ENCODE measurements around the gene KLHL40. TPM values are rescaled to one million over a fixed set of nuclear protein-coding genes. Genes with fewer than 3 reads are reported as not detected.

The KLHL40 gene
- total RNA-seq, 2 donors from 2014 or later = not detected

GRCh38 chr3:42730294-42730693 lies 45.0 kb downstream of the KLHL40 start:
- no peak for ATAC-seq
- DNase-seq = no peak
- intact Hi-C loops (cut with DNase I, micrococcal nuclease) = no loop called here

- ATAC-seq (no peak), DNase-seq (no peak)
- intact Hi-C loops (cut with DNase I, micrococcal nuclease) = no loop called here
These were observed 45.5 kb downstream of the KLHL40 start for GRCh38 chr3:42730706-42731420.

GRCh38 chr3:42731476-42732195 lies 46.3 kb downstream of the KLHL40 start:
- ATAC-seq (no peak), DNase-seq (no peak)
- intact Hi-C loops (cut with DNase I, micrococcal nuclease) = no loop called here

GRCh38 chr3:42732196-42732828 lies 47.0 kb downstream of the KLHL40 start:
- ATAC-seq = no peak
- DNase-seq = no peak
- intact Hi-C loops (cut with DNase I, micrococcal nuclease) = no loop called here

- intact Hi-C loops (cut with DNase I, micrococcal nuclease) = no loop called here
- DNase-seq (no peak), ATAC-seq (no peak)
These were observed 47.6 kb downstream of the KLHL40 start for GRCh38 chr3:42732829-42733459.

- intact Hi-C loops (cut with DNase I, micrococcal nuclease) = no loop called here
- no peak for DNase-seq
- ATAC-seq = no peak
These were observed 48.3 kb downstream of the KLHL40 start for GRCh38 chr3:42733501-42734262.

- DNase-seq = no peak
- intact Hi-C loops (cut with DNase I, micrococcal nuclease) = no loop called here
These were observed 49.0 kb downstream of the KLHL40 start for GRCh38 chr3:42734263-42734860.

GRCh38 chr3:42735019-42735418 lies 49.7 kb downstream of the KLHL40 start:
- intact Hi-C loops (cut with DNase I, micrococcal nuclease) = no loop called here
- ATAC-seq (no peak), DNase-seq (no peak)

More at GRCh38 chr3:42734263-42734860, 49.0 kb downstream of the KLHL40 start:
- no peak for ATAC-seq

- DNase-seq (no peak), ATAC-seq (no peak)
- intact Hi-C loops (cut with DNase I, micrococcal nuclease) = no loop called here
These were observed 50.3 kb downstream of the KLHL40 start for GRCh38 chr3:42735615-42736014.

- intact Hi-C loops (cut with DNase I, micrococcal nuclease) = no loop called here
- no peak for ATAC-seq
- DNase-seq = no peak
These were observed 50.7 kb downstream of the KLHL40 start for GRCh38 chr3:42736081-42736480.

GRCh38 chr3:42736531-42736930 lies 51.2 kb downstream of the KLHL40 start:
- no peak for DNase-seq
- intact Hi-C loops (cut with DNase I, micrococcal nuclease) = no loop called here
- ATAC-seq = no peak

GRCh38 chr3:42739401-42740158 lies 54.2 kb downstream of the KLHL40 start:
- DNase-seq = no peak
- intact Hi-C loops (cut with DNase I, micrococcal nuclease) = loop anchor here in 1 of 2 donors (10.0 kb wide), 1 partner anchor 135 kb away; the partner anchor contains the start of gene NKTR
- no peak for ATAC-seq

- no peak for ATAC-seq
- DNase-seq = no peak
- intact Hi-C loops (cut with DNase I, micrococcal nuclease) = loop anchor here in 1 of 2 donors (10.0 kb wide), 1 partner anchor 137 kb away; the partner anchor contains the start of gene NKTR
These were observed 56.5 kb downstream of the KLHL40 start for GRCh38 chr3:42741796-42742195.

Other genes with a start within 250 kb of the KLHL40 start
- 100 to 1,000 TPM; 128 to 137 TPM for gene VIPR1, start 182.9 kb upstream of the KLHL40 start, total RNA-seq
- 10 to 100 TPM; 11.4 to 15.2 TPM for gene SEC22C, start 103.6 kb upstream of the KLHL40 start, total RNA-seq
- 10 to 100 TPM; 19.0 to 20.5 TPM for gene SS18L2, start 94.7 kb upstream of the KLHL40 start, total RNA-seq
- gene NKTR, start 84.9 kb upstream of the KLHL40 start, total RNA-seq = 10 to 100 TPM; 54.1 to 63.9 TPM
- gene ZBTB47, start 31.8 kb upstream of the KLHL40 start, total RNA-seq = 10 to 100 TPM in 1 of 2 donors, 1 to 10 TPM in 1; 5.7 to 11.8 TPM
- under 1 TPM in 1 of 2 donors, not detected in 1; 0.28 TPM for gene HHATL, start 17.3 kb downstream of the KLHL40 start, total RNA-seq
- 1 to 10 TPM; 2.0 to 2.3 TPM for gene CCDC13, start 87.7 kb downstream of the KLHL40 start, total RNA-seq
- gene HIGD1A, start 119.0 kb downstream of the KLHL40 start, total RNA-seq = 100 to 1,000 TPM; 376 to 377 TPM
- gene ACKR2, start 123.9 kb downstream of the KLHL40 start, total RNA-seq = 1 to 10 TPM; 4.9 to 6.3 TPM
- not detected for gene CYP8B1, start 190.3 kb downstream of the KLHL40 start, total RNA-seq
- gene ZNF662, start 220.6 kb downstream of the KLHL40 start, total RNA-seq = 1 to 10 TPM; 5.9 to 7.7 TPM